GM18858 (cell line): ENCODE measurements around the gene DIP2C.

Experiments used
- ATAC-seq: cut with Tn5 transposase; IDR thresholded peaks from one replicate; pipeline ENCODE4 v1.9.1; 2021; ENCODE audit not compliant: unreplicated experiment

DIP2C gene, protein sequence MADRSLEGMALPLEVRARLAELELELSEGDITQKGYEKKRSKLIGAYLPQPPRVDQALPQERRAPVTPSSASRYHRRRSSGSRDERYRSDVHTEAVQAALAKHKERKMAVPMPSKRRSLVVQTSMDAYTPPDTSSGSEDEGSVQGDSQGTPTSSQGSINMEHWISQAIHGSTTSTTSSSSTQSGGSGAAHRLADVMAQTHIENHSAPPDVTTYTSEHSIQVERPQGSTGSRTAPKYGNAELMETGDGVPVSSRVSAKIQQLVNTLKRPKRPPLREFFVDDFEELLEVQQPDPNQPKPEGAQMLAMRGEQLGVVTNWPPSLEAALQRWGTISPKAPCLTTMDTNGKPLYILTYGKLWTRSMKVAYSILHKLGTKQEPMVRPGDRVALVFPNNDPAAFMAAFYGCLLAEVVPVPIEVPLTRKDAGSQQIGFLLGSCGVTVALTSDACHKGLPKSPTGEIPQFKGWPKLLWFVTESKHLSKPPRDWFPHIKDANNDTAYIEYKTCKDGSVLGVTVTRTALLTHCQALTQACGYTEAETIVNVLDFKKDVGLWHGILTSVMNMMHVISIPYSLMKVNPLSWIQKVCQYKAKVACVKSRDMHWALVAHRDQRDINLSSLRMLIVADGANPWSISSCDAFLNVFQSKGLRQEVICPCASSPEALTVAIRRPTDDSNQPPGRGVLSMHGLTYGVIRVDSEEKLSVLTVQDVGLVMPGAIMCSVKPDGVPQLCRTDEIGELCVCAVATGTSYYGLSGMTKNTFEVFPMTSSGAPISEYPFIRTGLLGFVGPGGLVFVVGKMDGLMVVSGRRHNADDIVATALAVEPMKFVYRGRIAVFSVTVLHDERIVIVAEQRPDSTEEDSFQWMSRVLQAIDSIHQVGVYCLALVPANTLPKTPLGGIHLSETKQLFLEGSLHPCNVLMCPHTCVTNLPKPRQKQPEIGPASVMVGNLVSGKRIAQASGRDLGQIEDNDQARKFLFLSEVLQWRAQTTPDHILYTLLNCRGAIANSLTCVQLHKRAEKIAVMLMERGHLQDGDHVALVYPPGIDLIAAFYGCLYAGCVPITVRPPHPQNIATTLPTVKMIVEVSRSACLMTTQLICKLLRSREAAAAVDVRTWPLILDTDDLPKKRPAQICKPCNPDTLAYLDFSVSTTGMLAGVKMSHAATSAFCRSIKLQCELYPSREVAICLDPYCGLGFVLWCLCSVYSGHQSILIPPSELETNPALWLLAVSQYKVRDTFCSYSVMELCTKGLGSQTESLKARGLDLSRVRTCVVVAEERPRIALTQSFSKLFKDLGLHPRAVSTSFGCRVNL (N-terminal part only)

GRCh38 chr10:689452-690371 lies at the start of gene DIP2C:
TSS of gene DIP2C (minus strand) at chr10:689668. CDS start at chr10:689578, 90 bp downstream.
- no peak for ATAC-seq

DNA sequence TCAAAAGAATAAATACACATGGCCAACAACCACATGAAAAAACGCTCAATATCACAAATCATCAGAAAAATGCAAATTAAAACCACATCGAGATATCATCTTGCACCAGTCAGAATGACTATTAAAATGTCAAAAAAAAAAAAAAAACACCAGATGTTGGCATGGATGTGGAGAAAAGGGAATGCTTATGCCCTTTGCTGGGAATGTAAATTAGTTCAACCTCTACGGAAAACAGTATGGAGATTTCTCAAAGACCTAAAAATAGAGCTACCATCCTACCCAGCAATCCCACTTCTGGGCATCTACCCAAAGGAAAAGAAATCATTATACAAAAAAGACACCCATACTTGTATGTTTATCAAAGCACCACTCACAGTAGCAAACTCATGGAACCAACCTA lies 45.0 kb upstream of the DIP2C start:
- no peak for ATAC-seq

GRCh38 chr10:733086-733485 lies 43.6 kb upstream of the DIP2C start:
- ATAC-seq = no peak

DNA sequence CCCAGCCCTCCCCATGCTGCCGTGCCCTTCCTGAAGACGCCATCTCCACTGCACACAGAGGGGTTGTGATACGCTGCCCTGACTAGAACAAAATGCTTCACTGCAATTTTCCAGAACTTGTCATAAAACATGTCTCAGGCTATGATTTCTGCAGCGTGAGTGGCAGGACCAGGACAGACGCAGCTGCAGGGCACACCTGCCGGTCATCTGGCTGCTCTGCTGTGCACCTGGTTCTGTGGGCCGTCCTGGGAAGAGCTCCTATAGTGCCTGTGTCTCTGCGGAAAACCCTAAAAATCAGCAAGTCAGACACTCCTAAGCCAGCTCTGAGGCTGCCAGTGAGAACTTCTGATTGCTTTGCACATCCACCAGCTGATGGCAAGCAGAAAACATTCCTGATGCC lies 39.7 kb upstream of the DIP2C start:
- no peak for ATAC-seq

GRCh38 chr10:728603-729002 lies 39.1 kb upstream of the DIP2C start:
- no peak for ATAC-seq

DNA sequence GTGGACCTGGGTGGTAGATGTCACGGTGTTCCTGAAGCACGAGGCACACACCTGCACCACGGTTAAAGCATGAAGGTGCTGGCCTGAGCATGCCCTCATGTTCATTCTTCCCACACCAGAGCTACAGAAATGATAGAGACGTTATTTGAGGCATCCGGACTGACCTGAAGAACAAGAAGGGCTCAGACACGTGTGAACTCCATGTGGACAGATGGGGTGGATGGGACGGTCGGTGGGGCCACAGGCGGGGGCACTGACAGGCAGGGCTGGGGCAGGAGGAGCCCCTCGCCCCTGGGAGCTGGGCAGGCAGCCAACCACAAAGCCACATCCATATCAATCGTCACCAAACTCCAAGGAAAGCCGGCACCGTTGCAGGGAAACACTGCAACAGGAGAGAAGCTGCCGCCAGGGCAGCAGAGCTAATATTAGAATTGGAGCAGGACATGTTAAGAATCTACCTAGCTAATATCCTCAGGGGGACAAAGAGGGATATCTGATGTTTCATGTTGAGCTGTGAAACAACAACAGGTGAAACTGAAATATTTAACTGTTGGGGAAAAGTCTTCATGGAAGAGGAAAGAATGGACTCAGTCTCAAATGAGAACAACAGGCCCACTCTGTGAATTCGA lies 37.8 kb upstream of the DIP2C start:
- ATAC-seq = no peak

- no peak for ATAC-seq
These were observed 36.3 kb upstream of the DIP2C start for GRCh38 chr10:725786-726185.

DNA sequence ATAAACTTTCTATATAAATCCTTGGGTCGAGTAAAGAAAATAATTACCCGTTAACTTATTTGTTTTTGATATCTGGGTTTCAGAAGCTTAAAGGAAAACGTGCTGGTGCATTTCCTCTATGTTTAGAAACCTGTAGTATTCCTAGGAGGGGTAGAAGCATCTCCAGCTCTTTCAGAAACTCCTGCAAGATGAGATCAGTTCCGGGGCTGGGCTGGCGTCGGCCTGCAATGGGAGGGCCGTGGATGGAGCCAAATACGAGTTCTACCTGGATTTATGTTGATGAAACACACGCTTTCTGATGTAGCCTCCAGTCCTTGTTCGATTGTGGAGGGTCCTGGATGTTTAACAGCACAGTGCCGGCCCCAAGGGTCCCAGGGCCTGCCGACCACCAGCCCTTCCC lies 35.8 kb upstream of the DIP2C start:
- no peak for ATAC-seq

- no peak for ATAC-seq
These were observed 34.5 kb upstream of the DIP2C start for GRCh38 chr10:723973-724372.

DNA sequence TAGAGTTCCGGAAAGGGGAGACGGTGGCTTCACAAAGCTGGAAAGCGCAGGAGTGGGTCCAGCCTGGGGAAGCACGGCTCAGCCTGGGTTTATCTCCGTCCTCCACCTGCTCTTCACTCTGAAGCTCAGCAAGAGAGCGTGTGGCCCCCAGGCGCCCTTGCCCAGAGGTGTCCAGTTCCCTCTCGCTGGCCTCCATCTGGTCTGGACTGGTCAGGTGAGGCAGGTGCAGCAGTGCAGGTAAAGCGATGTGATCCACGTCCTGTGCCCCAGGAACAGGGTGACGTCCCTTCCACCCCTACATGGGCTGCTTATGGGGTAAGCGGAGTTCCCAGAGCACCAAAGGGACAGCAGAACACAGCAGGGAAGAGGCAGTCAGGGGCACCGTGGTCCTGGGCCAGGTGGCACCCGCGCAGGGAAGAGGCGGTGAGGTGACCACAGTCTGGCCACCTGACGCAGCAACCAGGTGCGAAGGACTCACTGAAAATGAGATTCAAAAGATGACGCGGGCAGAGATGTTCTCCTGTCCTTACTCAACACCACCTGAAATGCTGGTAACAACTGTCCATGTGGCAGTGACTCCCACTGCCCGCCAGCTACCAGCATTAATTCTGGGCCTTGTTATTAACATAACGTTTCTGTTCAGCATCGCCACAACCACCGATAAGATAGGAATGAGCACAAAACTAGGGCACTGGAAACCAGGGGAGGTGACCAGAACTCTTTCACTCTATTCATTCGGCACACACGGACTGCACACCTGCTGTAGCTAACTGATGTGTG lies 33.0 kb upstream of the DIP2C start:
- ATAC-seq = no peak

DNA sequence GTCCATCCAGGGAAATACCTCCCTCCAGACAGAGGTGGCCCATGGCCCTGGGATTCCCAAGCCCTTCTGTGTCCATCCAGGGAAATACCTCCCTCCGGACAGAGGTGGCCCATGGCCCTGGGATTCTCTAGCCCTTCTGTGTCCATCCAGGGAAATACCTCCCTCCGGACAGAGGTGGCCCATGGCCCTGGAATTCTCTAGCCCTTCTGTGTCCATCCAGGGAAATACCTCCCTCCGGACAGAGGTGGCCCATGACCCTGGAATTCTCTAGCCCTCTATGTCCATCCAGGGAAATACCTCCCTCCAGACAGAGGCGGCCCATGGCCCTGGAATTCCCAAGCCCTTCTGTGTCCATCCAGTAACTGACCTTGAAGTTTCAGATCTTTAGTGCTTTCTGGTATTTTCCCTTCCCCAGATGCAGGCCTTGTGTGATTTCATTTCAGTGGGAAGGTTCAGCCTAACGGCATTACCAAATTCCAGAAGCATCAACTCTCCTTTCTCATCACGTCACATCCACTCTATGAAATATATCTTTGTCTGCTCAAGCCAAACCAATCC lies 28.8 kb upstream of the DIP2C start:
- ATAC-seq = no peak

- ATAC-seq = no peak
These were observed 28.0 kb upstream of the DIP2C start for GRCh38 chr10:717458-717857.

DNA sequence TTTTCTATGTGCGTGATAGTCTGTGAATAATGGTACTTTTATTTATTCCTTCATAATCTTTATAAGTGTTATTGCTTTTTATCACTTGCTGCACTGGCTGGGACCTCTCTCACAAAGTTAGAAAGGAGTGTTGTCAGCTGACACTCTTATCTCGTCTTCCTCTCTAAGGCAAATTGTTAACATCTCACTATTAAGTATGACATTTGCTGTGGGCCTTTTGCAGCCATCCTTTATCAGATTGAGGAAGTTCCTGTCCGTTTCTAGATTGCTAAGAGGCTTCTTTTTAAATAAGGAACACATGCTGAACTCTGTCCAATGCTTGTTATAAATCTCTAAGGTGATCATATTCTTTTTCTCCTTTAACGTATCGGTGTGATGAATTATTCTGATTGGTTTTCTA lies 27.4 kb upstream of the DIP2C start:
- no peak for ATAC-seq

DNA sequence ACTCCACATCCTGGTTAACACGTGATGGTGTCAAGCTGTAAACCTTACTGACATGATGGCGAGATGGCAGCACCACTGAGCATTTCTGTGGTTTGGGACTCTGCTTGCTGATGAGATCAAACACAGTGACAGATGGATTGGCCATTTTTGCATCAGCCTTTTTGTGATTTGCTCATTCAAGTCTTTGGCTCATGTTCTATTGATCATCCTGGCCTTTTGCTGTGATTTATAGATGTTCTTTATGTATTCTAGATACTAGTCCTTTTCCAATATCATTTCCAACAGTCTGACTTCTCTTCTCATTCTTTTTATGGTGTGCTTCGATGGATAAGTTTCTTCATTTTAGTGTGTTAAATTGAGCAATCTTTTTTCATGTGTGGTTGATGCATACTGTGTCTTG lies 24.7 kb upstream of the DIP2C start:
- ATAC-seq = no peak

DNA sequence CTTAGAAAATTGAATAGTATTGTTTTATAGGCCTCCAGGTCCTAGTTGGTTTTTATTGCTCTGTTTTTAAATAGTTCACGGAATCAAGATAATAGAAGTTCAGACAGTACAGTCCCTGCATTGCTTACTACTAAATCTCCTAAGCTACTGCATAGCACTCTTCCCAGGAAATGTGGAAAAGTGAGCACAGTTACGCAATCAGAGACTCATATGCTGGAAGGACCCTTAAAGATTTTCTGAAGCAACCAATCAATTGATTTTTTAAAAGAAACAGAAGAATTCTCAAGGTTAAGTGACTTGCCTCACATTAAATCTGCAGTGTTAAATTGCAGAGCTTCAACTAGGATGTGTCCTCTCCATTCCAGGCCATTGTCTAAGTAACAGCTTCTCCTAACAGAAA lies 23.1 kb upstream of the DIP2C start:
- ATAC-seq = no peak

DNA sequence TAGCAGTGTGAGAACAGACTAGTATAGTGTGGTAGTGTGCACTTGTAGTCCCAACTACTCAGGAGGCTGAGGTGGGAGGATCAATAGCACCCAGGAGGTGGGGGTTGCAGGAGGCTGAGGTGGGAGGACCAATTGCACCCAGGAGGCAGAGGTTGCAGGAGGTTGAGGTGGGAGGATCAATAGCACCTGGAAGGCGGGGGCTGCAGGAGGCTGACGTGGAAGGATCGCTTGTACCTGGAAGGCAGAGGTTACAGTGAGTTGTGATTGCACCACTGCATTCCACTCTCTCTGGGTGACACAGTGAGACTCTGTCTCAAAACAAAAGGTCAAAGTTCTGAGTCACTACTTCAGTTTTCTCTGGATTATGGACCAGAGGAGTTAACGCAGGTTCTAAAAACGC lies 22.6 kb upstream of the DIP2C start:
- ATAC-seq = no peak

DNA sequence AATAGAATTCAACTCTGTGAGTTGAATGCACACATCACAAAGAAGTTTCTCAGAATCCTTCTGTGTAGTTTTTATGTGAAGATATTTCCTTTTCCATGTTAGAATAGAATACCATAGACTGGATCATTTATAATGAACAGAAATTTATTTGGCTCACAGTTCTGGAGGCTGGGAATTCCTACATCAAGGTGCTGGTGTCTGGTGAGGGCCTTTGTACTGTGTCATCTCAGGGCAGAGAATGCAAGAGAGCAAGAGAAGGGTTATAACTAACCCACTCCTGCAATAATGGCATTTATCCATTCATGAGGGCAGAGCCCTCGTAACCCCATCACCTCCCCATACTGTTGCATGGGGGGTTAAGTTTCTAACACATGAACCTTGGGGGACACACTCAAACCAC lies 18.4 kb upstream of the DIP2C start:
- ATAC-seq = no peak

DNA sequence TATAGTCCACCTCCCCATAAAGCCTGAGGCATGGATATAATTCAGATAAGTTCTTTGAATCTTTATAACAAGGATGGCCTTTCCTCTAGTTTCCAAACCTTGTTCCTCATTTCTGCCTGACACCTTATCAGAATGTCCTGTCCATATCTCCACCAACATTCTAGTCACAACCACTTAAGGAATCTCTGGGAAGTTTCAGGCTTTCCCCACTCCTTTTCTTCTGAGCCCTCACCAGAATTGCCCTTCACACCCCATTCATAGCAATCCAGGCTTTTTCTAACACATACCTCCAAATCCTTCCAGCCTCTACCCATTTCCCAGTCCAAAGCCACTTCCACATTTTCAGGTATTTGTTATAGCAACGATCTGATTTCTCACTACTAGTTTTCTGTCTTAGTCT lies 18.0 kb upstream of the DIP2C start:
- ATAC-seq = no peak

GRCh38 chr10:703118-703517 lies 13.7 kb upstream of the DIP2C start:
- no peak for ATAC-seq
